Measurements from ENCODE around the gene IRF9.

The IRF9 gene

GRCh38 chr14:24160850-24161804 is at the start of gene IRF9:
Gene IRF9, plus strand, starts transcription at chr14:24161265. Its CDS starts 880 bp downstream, at chr14:24162145.
- peak; percentile 93 for DNase-seq (ENCODE audit: low read depth)
- TF ChIP-seq CTCF (conservative IDR thresholded peaks at IDR 0.05; ENCODE audit: control insufficient read depth, insufficient read depth, low read depth, low read length): peak; percentile 88

GRCh38 chr14:24113379-24113800 is 47.7 kb upstream of the IRF9 start:
- DNase-seq (ENCODE audit: low read depth): no peak
- TF ChIP-seq CTCF (conservative IDR thresholded peaks at IDR 0.05; ENCODE audit: control insufficient read depth, insufficient read depth, low read depth, low read length): no peak
- peak overlapping the region; percentile 89 for H3K4me3 ChIP-seq (ENCODE audit: control insufficient read depth, low read depth, low read length)

More at GRCh38 chr14:24160850-24161804, at the start of gene IRF9:
- peak within 1 kb of the TSS; percentile 84 for H3K4me3 ChIP-seq (ENCODE audit: control insufficient read depth, low read depth, low read length)

GRCh38 chr14:24113801-24114531 is 47.1 kb upstream of the IRF9 start:
- peak; percentile 87 for DNase-seq (ENCODE audit: low read depth)
- no peak for TF ChIP-seq CTCF (conservative IDR thresholded peaks at IDR 0.05; ENCODE audit: control insufficient read depth, insufficient read depth, low read depth, low read length)
- H3K4me3 ChIP-seq (ENCODE audit: control insufficient read depth, low read depth, low read length): peak overlapping the region; percentile 89

GRCh38 chr14:24114532-24115421 is 46.3 kb upstream of the IRF9 start, which contains the start of the genes DCAF11 and NRL:
Gene DCAF11, plus strand, starts transcription at chr14:24114777. Its CDS starts 818 bp downstream, at chr14:24115595.
Gene NRL, minus strand, starts transcription at chr14:24114949. Its CDS starts 32,101 bp downstream, at chr14:24082848.
- peak; percentile 100 for DNase-seq (ENCODE audit: low read depth)

GRCh38 chr14:24115422-24116127 is 45.5 kb upstream of the IRF9 start:
- H3K4me3 ChIP-seq (ENCODE audit: control insufficient read depth, low read depth, low read length): peak overlapping the region; percentile 89
- no peak for DNase-seq (ENCODE audit: low read depth)
- no peak for TF ChIP-seq CTCF (conservative IDR thresholded peaks at IDR 0.05; ENCODE audit: control insufficient read depth, insufficient read depth, low read depth, low read length)

More at GRCh38 chr14:24114532-24115421, 46.3 kb upstream of the IRF9 start, which contains the start of the genes DCAF11 and NRL:
- peak within 1 kb of the TSS; percentile 89 for H3K4me3 ChIP-seq (ENCODE audit: control insufficient read depth, low read depth, low read length)
- no peak for TF ChIP-seq CTCF (conservative IDR thresholded peaks at IDR 0.05; ENCODE audit: control insufficient read depth, insufficient read depth, low read depth, low read length)

All from fibroblast of mammary gland (primary cell).